NOMO-1 (cell line): ENCODE results near the gene ARL4C.
"Not testable (repeated sequence)": the region's sequence is repeated elsewhere in the genome, so short reads cannot be mapped to it uniquely, and the experiment has no call there.

Experiments used
- DNase-seq, 2 experiments: peaks; one replicate each; lab custom pipeline; 2025; ENCODE audit not compliant: unreplicated experiment in 2 of 2; lab: John Stamatoyannopoulos, UW

Gene ARL4C

DNA sequence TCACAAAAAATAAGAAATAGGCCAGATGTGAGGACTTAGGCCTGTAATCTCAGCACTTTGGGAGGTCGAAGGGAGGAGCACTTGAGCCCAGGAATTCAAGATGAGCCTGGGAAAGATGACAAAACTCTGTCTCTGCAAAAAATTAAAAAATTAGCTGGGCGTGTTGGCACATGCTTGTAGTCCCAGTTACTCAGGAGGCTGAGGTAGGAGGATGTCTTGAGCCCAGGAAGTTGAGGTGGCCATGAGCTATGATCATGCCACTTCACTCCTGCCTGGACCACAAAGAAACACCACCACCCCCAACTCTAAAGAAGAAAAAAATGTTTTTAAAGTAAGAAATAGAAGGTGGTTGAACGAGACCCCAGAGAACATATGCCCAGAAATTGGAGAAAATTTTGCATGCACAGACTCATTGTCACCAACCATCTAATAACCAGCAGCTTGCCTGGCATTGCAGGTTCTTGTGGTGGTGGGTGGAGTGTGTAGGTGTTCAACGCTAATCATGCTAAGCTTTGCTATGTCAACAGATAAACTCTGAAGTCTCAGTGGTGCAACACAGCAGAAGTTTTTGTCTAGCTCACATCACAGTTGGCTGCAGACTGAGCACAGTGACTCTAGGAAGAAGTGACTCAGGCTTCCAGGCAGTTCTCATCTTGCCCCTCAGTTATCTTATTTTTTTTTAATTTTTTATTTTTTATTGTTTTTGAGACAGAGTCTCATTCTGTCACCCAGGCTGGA is 18.6 kb downstream of the ARL4C start:
- no peak for DNase-seq

GRCh38 chr2:234476766-234477165 is 20.1 kb downstream of the ARL4C start:
- DNase-seq: no peak

DNA sequence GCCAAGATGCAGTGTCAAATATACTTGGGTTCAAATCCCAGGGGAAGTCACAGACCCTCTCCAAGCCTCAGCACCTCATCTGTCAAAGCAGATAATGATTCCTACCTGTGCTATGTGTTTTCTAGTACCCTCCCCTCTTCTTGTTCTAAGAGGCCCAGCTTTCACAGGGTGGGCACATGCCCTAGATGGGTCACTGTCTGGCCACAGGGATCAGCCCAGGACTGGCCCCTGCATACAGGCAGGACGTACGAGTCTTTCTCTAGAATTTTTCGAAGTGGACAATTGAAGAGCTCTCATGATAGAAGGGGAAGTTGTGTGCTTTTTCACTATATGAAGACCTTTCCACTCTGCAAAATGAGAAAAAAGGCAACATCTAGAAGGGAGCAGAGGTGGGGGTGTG is 22.2 kb downstream of the ARL4C start:
- no peak for DNase-seq

GRCh38 chr2:234472155-234472554 is 24.7 kb downstream of the ARL4C start:
- DNase-seq: no peak

DNA sequence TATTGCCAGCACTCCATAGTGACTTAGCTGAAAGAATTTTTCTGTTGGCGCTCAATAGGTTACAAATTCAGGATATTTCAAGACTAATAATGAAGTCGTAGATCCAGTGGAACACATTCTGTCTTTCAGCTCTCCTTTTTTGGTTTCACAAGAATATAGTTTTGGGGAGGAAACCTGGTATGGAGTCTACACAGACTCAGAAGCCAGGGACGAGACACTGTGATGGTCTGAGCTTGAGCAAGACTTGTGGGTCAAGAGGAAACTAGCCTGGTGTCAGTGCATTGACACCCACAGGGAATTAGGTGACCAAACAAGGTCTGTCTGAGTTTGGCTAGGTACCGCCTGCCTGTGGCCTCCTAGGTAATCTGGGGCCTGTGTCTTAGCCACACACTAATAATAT is 26.9 kb downstream of the ARL4C start:
- no peak for DNase-seq

DNA sequence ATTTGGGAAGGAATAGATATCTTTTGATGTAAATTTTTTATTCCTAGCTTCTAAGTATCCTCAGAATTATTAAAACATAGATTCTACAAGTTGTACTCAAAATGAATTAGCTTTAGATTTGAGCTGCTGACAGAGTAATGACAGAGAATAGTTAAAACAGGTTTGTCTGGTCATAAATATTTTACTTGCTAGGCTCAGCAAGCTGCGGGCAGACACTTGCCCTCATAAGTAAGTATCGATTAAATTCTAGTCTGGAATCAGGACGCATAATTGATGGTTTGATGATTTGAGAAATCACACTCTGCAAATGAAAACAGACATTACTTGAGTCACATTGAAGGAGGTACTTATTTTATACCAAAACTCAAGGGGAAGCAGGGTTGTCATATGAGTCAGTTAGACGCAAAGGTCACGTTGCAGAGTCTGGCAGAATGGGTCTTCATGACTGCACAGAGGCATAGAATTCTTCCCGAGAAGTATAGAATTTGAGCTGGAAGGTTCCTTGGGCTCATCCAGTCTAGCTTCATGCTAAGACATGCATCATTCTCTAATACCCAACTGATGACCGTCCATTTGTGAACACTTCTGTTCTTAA is 27.5 kb downstream of the ARL4C start:
- DNase-seq: no peak

DNA sequence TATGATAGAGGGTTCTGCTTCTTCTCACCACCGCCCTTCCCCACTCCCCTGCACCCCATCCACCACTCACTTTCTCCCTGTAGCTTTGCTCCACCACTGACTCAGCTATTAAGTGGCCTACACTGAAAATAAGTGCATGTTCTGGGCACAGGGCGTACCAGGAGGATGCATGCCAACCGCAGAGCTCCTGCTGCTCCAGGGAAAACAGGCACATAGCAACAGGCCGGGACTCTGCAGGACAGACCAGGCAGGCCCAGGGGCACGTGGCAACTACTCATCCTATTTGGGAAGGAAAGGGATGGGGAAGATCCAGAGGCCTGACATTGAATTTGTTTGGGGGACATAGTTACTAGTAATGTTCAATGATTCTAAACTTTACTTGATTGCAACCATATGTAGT is 28.4 kb downstream of the ARL4C start:
- DNase-seq: no peak

DNA sequence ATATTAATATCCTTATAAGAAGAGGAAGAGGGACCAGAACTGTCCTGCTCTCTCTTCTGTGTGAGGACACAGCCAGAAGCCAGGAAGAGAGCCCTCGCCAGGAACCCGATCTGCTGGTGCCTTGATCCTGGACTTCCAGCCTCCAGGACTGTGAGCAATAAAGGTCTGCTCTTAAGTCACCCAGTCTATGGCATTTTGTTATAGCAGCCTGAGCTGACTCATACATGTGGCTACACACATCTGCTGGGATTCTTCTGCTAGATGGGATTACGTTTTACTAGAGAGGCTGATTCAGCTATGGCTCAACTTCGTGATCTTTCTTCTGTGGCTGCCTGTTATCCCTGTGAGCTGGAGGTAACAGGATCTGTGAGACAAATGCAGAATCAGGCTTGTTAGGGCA is 29.6 kb downstream of the ARL4C start:
- no peak for DNase-seq

GRCh38 chr2:234464291-234464645 is 32.6 kb downstream of the ARL4C start:
- DNase-seq: no peak

DNA sequence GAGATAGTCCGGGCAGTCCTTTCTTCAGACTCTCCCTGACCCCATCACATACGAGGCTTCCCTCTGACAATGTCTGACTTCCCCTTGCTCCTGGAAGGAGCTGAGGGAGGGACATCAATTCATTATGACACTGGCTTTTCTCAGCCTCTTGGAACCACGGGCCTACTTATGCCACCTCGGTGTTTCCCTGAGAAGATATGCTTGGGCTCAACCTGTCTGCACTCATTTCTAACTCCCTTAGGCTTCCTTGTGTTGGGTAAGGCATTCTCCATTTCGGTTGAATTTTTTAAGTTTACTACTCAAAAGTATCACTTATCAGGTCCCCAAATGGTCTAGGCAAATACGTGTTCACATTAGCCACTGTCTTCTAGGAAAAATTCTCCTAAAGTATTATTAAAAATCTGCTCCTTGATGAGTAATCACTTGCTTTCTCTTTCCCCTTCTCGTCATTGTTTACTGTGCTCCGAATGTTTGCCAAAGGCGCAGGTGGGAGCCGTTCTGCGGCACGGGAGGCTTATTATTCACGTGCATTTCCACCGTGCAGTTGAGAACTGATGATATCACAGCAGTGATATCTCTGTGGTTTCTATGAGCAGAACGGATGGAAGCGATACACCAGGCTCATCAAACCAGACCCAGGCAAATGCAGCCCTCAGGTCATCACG is 33.1 kb downstream of the ARL4C start:
- DNase-seq: no peak

GRCh38 chr2:234462218-234462992 is 34.5 kb downstream of the ARL4C start:
- no peak for DNase-seq

DNA sequence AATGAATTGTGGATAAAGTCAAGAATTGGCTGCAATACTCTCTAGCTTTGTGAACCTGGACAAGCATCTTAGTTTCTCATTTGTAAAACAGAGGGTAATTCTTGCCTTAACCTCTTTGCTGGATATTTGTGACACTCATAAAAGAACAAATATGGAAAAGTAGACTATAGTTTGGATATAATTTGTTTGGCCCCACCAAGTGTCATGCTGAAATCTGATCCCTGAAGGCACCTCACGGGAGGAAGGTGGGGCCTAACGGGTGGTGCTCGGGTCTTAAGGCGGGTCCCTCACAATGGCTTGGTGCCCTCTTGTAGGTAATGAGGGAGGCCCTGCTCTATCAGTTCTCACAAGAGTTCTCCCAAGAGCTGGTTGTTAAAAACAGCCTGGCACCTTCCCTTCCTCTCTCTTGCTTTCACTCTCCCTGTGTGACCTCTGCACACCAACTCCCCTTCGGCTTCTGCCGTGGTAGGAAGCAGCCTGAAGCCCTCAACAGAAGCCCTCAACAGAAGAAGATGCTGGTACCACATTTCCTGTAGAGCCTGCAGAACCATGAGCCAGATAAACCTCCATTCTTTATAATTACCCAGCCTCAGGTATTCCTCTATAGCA is 37.4 kb downstream of the ARL4C start:
- no peak for DNase-seq

DNA sequence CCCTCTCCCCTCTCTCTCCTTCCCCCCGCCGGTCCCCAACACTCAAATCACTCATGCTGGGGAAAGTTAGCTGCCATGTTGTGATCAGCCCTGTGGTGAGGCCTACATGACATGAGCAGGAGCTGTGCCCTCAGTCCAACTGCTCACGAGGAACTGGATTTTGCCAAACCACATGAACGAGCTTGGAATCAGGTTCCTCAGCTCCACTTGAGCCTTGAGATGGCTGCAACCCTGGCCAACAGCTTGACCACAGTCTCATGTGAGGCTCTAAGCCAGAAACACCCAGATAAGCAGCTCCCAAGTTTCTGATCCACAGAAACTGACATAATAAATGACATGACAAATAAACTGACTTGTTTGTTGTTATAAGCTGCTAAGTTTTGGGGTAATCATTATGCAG is 38.4 kb downstream of the ARL4C start:
- no peak for DNase-seq

GRCh38 chr2:234457421-234457820 is 39.5 kb downstream of the ARL4C start:
- DNase-seq: no peak

- not testable (repeated sequence) for DNase-seq
These were observed 41.6 kb downstream of the ARL4C start for GRCh38 chr2:234455246-234455645.

GRCh38 chr2:234454433-234454832 is 42.4 kb downstream of the ARL4C start:
- peak in 1 of 2 experiments; percentile 15 for DNase-seq

- DNase-seq: no peak
These were observed 43.7 kb downstream of the ARL4C start for GRCh38 chr2:234453216-234453615.

DNA sequence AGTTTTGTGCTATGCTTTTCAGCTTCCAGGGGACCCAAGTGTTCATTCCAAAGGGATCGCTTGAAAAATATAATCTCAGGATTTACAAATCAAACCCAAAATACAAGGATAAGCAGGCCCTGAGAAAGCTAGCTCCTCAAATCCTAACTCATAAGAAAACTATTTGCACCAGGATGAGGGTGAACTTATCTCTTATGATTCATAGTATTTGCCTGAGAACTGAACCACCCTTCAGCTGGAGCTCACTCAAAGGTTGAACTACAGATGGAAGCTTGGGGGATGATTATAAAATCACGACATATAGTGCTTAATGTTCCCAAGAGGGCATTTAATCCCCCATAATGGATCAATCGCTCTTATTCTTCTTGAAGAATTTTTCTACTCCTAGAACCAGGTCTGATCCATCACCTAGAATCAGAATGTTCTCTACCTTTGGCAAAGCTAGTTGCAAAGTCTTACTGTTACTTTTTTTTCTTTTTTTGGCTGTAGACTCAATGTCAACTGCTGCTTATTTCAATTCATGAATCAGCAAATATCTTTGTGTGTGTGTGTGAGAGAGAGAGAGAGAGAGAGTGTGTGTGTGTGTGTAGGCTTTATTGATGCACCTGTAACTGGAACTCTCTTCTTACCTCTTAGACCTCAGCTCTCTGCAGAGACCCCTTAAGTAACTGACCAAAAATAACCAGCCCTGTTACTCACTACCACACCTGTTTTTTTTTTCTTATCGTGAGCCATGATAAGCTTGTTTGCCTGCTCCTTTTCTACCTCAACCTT is 44.8 kb downstream of the ARL4C start:
- no peak for DNase-seq

DNA sequence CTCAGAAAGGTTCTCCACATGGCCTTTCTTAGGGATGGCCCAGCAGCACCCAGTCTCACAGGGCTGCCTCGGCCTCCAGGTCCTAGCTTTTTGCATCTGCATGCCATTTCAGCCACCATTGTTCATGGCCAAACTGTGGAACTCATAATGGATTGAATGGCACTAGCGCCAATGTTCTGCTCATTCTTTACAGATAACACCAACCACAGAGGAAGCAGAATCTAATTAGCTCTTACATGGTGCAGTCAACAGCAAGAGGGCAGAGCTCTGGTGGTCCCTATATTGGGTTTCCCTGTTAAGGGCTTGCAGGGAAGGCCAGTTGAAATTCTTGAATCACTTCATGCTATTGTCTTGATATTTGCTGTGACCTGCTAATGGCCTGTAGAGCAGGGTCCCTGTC is 45.6 kb downstream of the ARL4C start:
- DNase-seq: no peak

DNA sequence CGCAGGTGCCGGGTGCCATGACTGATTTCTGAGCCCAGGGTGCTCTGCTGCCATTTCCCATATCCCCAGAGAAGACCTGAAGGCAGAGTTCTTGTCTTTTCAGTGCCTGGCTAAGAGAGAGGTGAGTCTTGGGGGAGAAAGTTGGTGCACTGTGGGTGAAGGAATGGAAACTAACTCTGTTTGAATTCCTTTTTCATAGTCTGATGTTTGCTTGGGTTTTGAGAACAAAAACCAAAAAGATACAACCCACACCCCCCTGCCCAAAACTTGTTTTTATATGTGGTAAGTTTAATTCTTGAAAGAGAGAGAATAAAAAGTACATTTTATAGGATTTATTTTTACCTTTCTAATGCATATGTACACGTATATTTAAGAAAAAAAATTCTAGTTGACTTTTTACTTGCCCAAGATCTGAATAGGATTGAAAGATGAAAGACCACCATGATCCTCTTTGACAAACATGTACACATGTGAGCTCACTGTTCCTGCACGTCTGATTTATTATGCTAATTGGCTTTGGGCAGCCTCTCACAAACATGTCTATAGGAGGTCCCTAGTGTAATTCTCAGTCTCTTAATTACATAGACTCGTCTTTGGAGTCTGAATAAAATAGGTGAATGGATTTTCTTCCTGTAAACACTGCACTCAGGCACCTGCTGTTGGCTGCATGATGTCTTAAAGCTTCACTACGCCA is 46.3 kb downstream of the ARL4C start:
- no peak for DNase-seq
